SK-N-SH treated with all-trans-retinoic acid at 6 μM for 48 hours (cell line): ENCODE measurements around the gene SFT2D1.

ENCODE experiments used
- ATAC-seq: fragments of 200-7000 bp; cut with Tn5 transposase; 3 replicates; pipeline ENCODE4 v1.9.1; 2020; ENCODE audit warnings: mild to moderate bottlenecking, moderate library complexity
- ARNTL ChIP-seq: fragments of 450-650 bp; formaldehyde crosslinking; IDR thresholded peaks from 2 replicates; pipeline ENCODE4 v1.5.0; 2020; ENCODE audit warnings: low read depth, mild to moderate bottlenecking, moderate library complexity, borderline replicate concordance
- BACH2 ChIP-seq: fragments of 250-450 bp; sonication (Bioruptor Pico); IDR thresholded peaks from 2 replicates; pipeline ENCODE4 v1.9.0; 2021; ENCODE audit warnings: mild to moderate bottlenecking, borderline replicate concordance
- CSDC2 ChIP-seq: fragments of 250-450 bp; sonication (Bioruptor Pico); IDR thresholded peaks from 2 replicates; pipeline ENCODE4 v1.5.0; 2020; ENCODE audit warnings: mild to moderate bottlenecking, moderate library complexity
- ESRRG ChIP-seq: fragments of 250-450 bp; sonication (Bioruptor Pico); IDR thresholded peaks from 2 replicates; pipeline ENCODE4 v1.6.1; 2021; ENCODE audit warnings: mild to moderate bottlenecking
- GLIS3 ChIP-seq: fragments of 250-450 bp; sonication (Bioruptor Pico); IDR thresholded peaks from 2 replicates; pipeline ENCODE4 v1.5.0; 2020; ENCODE audit warnings: mild to moderate bottlenecking, moderate library complexity
- ISL1 ChIP-seq: fragments of 250-450 bp; sonication (Bioruptor Pico); IDR thresholded peaks from 2 replicates; pipeline ENCODE4 v2.1.2; 2022; ENCODE audit warnings: mild to moderate bottlenecking, moderate library complexity
- OSR1 ChIP-seq: fragments of 250-450 bp; sonication (Bioruptor Pico); IDR thresholded peaks from 2 replicates; pipeline ENCODE4 v1.8.0; 2022; ENCODE audit warnings: moderate library complexity, mild to moderate bottlenecking, inconsistent platforms
- PPARA ChIP-seq: fragments of 250-450 bp; sonication (Bioruptor Pico); IDR thresholded peaks from 2 replicates; pipeline ENCODE4 v1.5.0; 2020; ENCODE audit warnings: mild to moderate bottlenecking, borderline replicate concordance
- RARB ChIP-seq: fragments of 250-450 bp; sonication (Bioruptor Pico); IDR thresholded peaks from 2 replicates; pipeline ENCODE4 v1.8.0; 2021; ENCODE audit warnings: mild to moderate bottlenecking, moderate library complexity
- SNAI2 ChIP-seq: fragments of 250-450 bp; sonication (Bioruptor Pico); IDR thresholded peaks from 2 replicates; pipeline ENCODE4 v1.5.0; 2020; ENCODE audit warnings: mild to moderate bottlenecking, moderate library complexity
- TCF4 ChIP-seq: fragments of 250-450 bp; sonication (Bioruptor Pico); IDR thresholded peaks from 2 replicates; pipeline ENCODE4 v1.8.0; 2021; ENCODE audit warnings: mild to moderate bottlenecking, moderate library complexity, borderline replicate concordance
- TOX ChIP-seq: fragments of 250-450 bp; sonication (Bioruptor Pico); IDR thresholded peaks from 2 replicates; pipeline ENCODE4 v1.8.0; 2021; ENCODE audit warnings: mild to moderate bottlenecking, moderate library complexity, borderline replicate concordance
- ZC3H10 ChIP-seq: fragments of 250-450 bp; sonication (Bioruptor Pico); IDR thresholded peaks from 2 replicates; pipeline ENCODE4 v1.5.1; 2021; ENCODE audit warnings: mild to moderate bottlenecking, moderate library complexity
- ZFP3 ChIP-seq: fragments of 250-450 bp; sonication (Bioruptor Pico); IDR thresholded peaks from 2 replicates; pipeline ENCODE4 v1.5.0; 2020; ENCODE audit warnings: mild to moderate bottlenecking, moderate library complexity
- ZFP30 ChIP-seq: fragments of 450-650 bp; formaldehyde crosslinking; IDR thresholded peaks from 2 replicates; pipeline ENCODE4 v1.5.0; 2022; ENCODE audit warnings: mild to moderate bottlenecking, moderate library complexity
- ZNF565 ChIP-seq: fragments of 450-650 bp; formaldehyde crosslinking; conservative IDR thresholded peaks from 2 replicates; pipeline ENCODE4 v1.5.0; 2020; ENCODE audit warnings: low read depth, mild to moderate bottlenecking, moderate library complexity
- ZNF70 ChIP-seq: fragments of 450-650 bp; formaldehyde crosslinking; IDR thresholded peaks from 2 replicates; pipeline ENCODE4 v1.5.0; 2020; ENCODE audit warnings: mild to moderate bottlenecking, moderate library complexity
- ZNF8 ChIP-seq: fragments of 450-650 bp; formaldehyde crosslinking; IDR thresholded peaks from 2 replicates; pipeline ENCODE4 v1.5.0; 2020; ENCODE audit warnings: mild to moderate bottlenecking, moderate library complexity
- TF ChIP-seq, protein P1 (sequence below): fragments of 250-450 bp; sonication (Bioruptor Pico); IDR thresholded peaks from 2 replicates; pipeline ENCODE4 v1.5.1; 2020; ENCODE audit warnings: low read depth, mild to moderate bottlenecking, moderate library complexity
- TF ChIP-seq, protein P2 (sequence below): fragments of 250-450 bp; sonication (Bioruptor Pico); IDR thresholded peaks from 2 replicates; pipeline ENCODE4 v1.8.0; 2020; ENCODE audit warnings: mild to moderate bottlenecking, moderate library complexity, borderline replicate concordance
- TF ChIP-seq, protein P3 (sequence below): fragments of 250-450 bp; sonication (Bioruptor Pico); IDR thresholded peaks from 2 replicates; pipeline ENCODE4 v1.5.0; 2020; ENCODE audit warnings: mild to moderate bottlenecking, moderate library complexity

Gene SFT2D1

DNA sequence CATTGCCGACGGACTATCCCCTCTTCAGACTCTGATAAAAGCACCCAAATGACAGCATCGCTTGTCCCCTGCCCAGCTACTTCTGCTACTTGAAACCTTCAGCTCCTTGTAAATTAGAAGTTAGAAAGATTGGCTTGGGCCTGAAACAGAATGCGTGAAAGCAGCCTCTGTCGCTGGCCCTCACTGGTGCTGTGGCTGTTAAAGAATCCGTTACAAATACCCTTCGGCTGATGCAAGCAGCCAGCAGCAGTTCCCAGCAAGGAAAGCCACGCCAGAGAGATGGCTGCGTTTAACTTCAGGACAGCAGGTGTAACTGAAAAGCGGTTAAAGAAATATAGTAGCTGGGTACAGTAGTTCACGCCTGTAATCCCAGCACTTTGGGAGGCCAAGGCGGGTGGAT is 31.7 kb downstream of the SFT2D1 start:
- no peak for ATAC-seq
- TF ChIP-seq CSDC2 (CRISPR knock-in tag) (no peak), SNAI2 (CRISPR knock-in tag) (no peak), ZFP3 (CRISPR knock-in tag) (no peak), ZC3H10 (CRISPR knock-in tag) (no peak), ARNTL (no peak), ISL1 (no peak)
- TF ChIP-seq, protein P1, sequence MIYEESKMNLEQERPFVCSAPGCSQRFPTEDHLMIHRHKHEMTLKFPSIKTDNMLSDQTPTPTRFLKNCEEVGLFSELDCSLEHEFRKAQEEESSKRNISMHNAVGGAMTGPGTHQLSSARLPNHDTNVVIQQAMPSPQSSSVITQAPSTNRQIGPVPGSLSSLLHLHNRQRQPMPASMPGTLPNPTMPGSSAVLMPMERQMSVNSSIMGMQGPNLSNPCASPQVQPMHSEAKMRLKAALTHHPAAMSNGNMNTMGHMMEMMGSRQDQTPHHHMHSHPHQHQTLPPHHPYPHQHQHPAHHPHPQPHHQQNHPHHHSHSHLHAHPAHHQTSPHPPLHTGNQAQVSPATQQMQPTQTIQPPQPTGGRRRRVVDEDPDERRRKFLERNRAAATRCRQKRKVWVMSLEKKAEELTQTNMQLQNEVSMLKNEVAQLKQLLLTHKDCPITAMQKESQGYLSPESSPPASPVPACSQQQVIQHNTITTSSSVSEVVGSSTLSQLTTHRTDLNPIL: no peak

DNA sequence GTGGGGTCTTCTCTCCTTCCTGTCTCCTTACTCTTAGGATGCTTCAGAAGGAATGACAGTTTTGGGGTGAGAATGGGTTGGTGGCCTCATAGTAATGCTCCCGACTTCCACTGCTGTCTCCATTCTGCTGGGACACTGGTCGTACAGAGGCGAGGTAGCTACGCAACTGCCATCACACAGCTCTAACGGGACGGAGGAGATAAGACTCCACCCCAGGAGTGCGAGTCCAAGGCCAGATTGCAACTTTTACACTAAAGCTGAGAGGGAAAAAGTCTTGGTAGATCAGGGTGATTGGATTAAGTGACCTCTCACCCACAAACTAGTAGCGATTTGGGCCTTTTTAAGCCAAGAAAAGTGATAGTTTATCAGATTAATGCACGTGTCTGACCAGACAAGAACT is 32.4 kb downstream of the SFT2D1 start:
- TF ChIP-seq, protein P2, sequence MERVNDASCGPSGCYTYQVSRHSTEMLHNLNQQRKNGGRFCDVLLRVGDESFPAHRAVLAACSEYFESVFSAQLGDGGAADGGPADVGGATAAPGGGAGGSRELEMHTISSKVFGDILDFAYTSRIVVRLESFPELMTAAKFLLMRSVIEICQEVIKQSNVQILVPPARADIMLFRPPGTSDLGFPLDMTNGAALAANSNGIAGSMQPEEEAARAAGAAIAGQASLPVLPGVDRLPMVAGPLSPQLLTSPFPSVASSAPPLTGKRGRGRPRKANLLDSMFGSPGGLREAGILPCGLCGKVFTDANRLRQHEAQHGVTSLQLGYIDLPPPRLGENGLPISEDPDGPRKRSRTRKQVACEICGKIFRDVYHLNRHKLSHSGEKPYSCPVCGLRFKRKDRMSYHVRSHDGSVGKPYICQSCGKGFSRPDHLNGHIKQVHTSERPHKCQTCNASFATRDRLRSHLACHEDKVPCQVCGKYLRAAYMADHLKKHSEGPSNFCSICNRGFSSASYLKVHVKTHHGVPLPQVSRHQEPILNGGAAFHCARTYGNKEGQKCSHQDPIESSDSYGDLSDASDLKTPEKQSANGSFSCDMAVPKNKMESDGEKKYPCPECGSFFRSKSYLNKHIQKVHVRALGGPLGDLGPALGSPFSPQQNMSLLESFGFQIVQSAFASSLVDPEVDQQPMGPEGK (CRISPR knock-in tag): no peak
- no peak for TF ChIP-seq PPARA (CRISPR knock-in tag)
- TF ChIP-seq, protein P1: no peak
- TF ChIP-seq, protein P3, sequence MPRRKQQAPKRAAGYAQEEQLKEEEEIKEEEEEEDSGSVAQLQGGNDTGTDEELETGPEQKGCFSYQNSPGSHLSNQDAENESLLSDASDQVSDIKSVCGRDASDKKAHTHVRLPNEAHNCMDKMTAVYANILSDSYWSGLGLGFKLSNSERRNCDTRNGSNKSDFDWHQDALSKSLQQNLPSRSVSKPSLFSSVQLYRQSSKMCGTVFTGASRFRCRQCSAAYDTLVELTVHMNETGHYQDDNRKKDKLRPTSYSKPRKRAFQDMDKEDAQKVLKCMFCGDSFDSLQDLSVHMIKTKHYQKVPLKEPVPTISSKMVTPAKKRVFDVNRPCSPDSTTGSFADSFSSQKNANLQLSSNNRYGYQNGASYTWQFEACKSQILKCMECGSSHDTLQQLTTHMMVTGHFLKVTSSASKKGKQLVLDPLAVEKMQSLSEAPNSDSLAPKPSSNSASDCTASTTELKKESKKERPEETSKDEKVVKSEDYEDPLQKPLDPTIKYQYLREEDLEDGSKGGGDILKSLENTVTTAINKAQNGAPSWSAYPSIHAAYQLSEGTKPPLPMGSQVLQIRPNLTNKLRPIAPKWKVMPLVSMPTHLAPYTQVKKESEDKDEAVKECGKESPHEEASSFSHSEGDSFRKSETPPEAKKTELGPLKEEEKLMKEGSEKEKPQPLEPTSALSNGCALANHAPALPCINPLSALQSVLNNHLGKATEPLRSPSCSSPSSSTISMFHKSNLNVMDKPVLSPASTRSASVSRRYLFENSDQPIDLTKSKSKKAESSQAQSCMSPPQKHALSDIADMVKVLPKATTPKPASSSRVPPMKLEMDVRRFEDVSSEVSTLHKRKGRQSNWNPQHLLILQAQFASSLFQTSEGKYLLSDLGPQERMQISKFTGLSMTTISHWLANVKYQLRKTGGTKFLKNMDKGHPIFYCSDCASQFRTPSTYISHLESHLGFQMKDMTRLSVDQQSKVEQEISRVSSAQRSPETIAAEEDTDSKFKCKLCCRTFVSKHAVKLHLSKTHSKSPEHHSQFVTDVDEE (CRISPR knock-in tag): no peak
- no peak for TF ChIP-seq ARNTL
- no peak for TF ChIP-seq OSR1 (CRISPR knock-in tag)
- TF ChIP-seq ZFP30 (CRISPR knock-in tag): no peak
- TF ChIP-seq GLIS3: no peak
- TF ChIP-seq ESRRG (CRISPR knock-in tag): no peak
- TF ChIP-seq TOX (CRISPR knock-in tag): no peak
- no peak for TF ChIP-seq SNAI2 (CRISPR knock-in tag)
- TF ChIP-seq ZNF70: no peak
- ATAC-seq: no peak

DNA sequence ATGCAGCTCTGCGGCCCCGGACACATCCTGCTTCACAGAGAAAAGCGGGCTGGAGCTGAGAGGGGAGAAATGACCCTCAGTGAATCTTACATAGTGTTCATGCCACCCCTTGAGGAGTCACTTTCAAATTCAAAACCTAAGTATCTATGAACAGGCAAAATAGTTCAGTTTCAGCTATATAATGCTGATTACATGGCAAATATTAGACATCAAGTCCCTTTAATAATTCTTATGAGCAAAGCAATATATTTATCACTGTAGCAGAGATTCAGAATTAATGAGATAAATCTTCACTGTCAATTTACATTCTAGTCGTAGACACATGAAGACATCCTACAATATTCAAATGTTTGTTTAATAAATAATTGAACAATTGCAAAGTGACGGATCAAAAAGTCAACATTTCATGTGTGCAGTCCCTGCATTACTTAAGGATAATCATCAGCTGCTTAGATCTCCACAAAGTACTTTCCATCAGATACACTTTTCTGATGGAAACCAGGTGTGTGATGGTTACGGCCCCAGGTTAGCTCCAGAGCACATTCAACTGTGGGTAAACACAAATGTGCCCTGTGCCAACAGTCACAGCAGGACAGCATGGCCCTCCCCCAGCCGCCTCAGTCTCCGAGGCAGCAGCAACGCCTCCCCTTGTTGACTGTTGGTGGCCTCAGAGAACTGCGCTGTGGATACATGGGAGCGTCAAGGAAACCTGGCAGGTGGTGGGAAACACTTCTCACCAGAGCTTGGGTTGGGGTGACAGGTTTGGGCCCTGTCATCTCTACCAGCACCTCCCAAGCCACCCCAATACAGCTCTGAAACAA is 33.4 kb downstream of the SFT2D1 start:
- TF ChIP-seq ZNF8 (CRISPR knock-in tag) (no peak), BACH2 (CRISPR knock-in tag) (no peak), TOX (CRISPR knock-in tag) (no peak), GLIS3 (no peak), ZNF70 (no peak), ARNTL (no peak), CSDC2 (CRISPR knock-in tag) (no peak), RARB (CRISPR knock-in tag) (no peak), ZNF565 (CRISPR knock-in tag) (no peak), ZFP3 (CRISPR knock-in tag) (no peak), ZFP30 (CRISPR knock-in tag) (no peak), TCF4 (CRISPR knock-in tag) (no peak), ZC3H10 (CRISPR knock-in tag) (no peak)
- TF ChIP-seq, protein P2 (CRISPR knock-in tag): no peak
- TF ChIP-seq, protein P1: no peak
- TF ChIP-seq, all 23 proteins: peak for 0
- no peak for ATAC-seq
